Thyroid gland (tissue), 4 donors: ENCODE results near the gene PAFAH1B1. TPM values are rescaled to one million over a fixed set of nuclear protein-coding genes. Genes with fewer than 3 reads are reported as not detected.
A peak's percentile ranks its signal among the peaks of the same experiment; 100 is the strongest.
"Not testable (repeated sequence)": the region's sequence is repeated elsewhere in the genome, so short reads cannot be mapped to it uniquely, and the experiment has no call there.

Experiments used
- DNase-seq, 2 donors: peaks; one replicate each; pipeline ENCODE4 v3.0.0-alpha.2; 2019
- H3K27ac ChIP-seq, 3 donors: fragments of 200-600 bp; sonication (generic); 1 replicate in 2 of 3; 2 replicates in 1 of 3; pipeline ENCODE4 v1.5.1; 2016 to 2019; ENCODE audit warnings: mild to moderate bottlenecking in 1 of 3, moderate library complexity in 1 of 3
- H3K27me3 ChIP-seq: fragments of 200-600 bp; sonication (generic); one replicate; pipeline ENCODE4 v1.5.1; 2019
- H3K36me3 ChIP-seq, 2 donors: fragments of 200-600 bp; sonication (generic); one replicate each; pipeline ENCODE4 v1.5.1; 2016 to 2019
- H3K4me1 ChIP-seq, 2 donors: fragments of 200-600 bp; sonication (generic); one replicate each; pipeline ENCODE4 v1.5.1; 2017 to 2019
- H3K4me3 ChIP-seq, 3 donors: fragments of 200-600 bp; sonication (generic); replicated peaks in 1 of 3; 1 replicate in 2 of 3; 2 replicates in 1 of 3; pipeline ENCODE4 v1.5.1; 2016; ENCODE audit warnings: mild to moderate bottlenecking in 1 of 3
- H3K9me3 ChIP-seq: fragments of 200-600 bp; sonication (generic); one replicate; pipeline ENCODE4 v1.5.1; 2017
- CTCF ChIP-seq, 6 experiments: fragments of 200-600 bp in 3 of 6; fragments of 450-650 bp in 3 of 6; sonication (generic) in 3 of 6; IDR thresholded peaks; one replicate each; pipeline ENCODE4 v1.5.1; 2016 to 2019; ENCODE audit warnings: antibody characterized with exemption in 6 of 6, mild to moderate bottlenecking in 2 of 6, inconsistent platforms in 1 of 6, moderate library complexity in 1 of 6
- POLR2A ChIP-seq, 2 donors: fragments of 450-650 bp; IDR thresholded peaks; one replicate each; pipeline ENCODE4 v1.6.1; 2017; ENCODE audit warnings: antibody characterized with exemption in 2 of 2, mild to moderate bottlenecking in 2 of 2, moderate library complexity in 1 of 2
- WGBS, 2 donors: methylation state at CpG; one replicate each; pipeline ENCODE4 v1.1.5; 2017; 5-methylcytosine and 5-hydroxymethylcytosine counted together
- intact Hi-C: fragments of 100-400 bp; cut with DNase I; formaldehyde crosslinking; loops from one replicate; pipeline ENCODE4 v1.15.1; 2023
- total RNA-seq, 4 donors: library from RNA; depleted of rRNA; stranded (reverse); fragments of >200 nt; gene quantifications; one replicate each; pipeline ENCODE4 v1.2.3, GENCODE V29; 2016

PAFAH1B1 gene
- total RNA-seq, 4 donors from 2014 or later = 102 to 184 (median 109) TPM

- TF ChIP-seq CTCF (IDR thresholded peaks at IDR 0.05) (no peak), POLR2A (IDR thresholded peaks at IDR 0.05) (no peak)
- no peak overlapping the region for H3K27ac ChIP-seq
- H3K4me1 ChIP-seq = peaks cover 7 to 9% of the 10 kb centered on the region in 2 donors
- no peak for DNase-seq
- H3K27me3 ChIP-seq = no peaks in the 10 kb centered on the region
- intact Hi-C loops = loop anchor here (10.0 kb wide), 1 partner anchor 100 kb away; the partner anchor contains the start of gene PAFAH1B1
- no peak overlapping the region for H3K4me3 ChIP-seq
- 89 to 92% methylated on average over 29 to 40 of the region's 42 CpGs for WGBS, 2 donors
- no peaks in the 10 kb centered on the region for H3K9me3 ChIP-seq
- peaks cover 51 to 62% of the 10 kb centered on the region in 2 donors for H3K36me3 ChIP-seq
Observed at GRCh38 chr17:2694381-2695242, 101.2 kb downstream of the PAFAH1B1 start.

- DNase-seq = peak in 1 of 2 donors; percentile 2
- TF ChIP-seq POLR2A (IDR thresholded peaks at IDR 0.05) (no peak), CTCF (IDR thresholded peaks at IDR 0.05) (no peak)
- intact Hi-C loops = loop anchor here (10.0 kb wide), 1 partner anchor 101 kb away; the partner anchor contains the start of gene PAFAH1B1
- peaks cover 0 to 1% of the 10 kb centered on the region in 2 donors for H3K4me1 ChIP-seq
- no peaks in the 10 kb centered on the region for H3K9me3 ChIP-seq
- H3K27me3 ChIP-seq = no peaks in the 10 kb centered on the region
- no peak overlapping the region for H3K27ac ChIP-seq
- WGBS, 2 donors = 94 to 96% methylated on average over 17 to 27 of the region's 28 CpGs
- peaks cover 58 to 63% of the 10 kb centered on the region in 2 donors for H3K36me3 ChIP-seq
- no peak overlapping the region for H3K4me3 ChIP-seq
Observed at GRCh38 chr17:2695243-2695960, 101.9 kb downstream of the PAFAH1B1 start.

DNA sequence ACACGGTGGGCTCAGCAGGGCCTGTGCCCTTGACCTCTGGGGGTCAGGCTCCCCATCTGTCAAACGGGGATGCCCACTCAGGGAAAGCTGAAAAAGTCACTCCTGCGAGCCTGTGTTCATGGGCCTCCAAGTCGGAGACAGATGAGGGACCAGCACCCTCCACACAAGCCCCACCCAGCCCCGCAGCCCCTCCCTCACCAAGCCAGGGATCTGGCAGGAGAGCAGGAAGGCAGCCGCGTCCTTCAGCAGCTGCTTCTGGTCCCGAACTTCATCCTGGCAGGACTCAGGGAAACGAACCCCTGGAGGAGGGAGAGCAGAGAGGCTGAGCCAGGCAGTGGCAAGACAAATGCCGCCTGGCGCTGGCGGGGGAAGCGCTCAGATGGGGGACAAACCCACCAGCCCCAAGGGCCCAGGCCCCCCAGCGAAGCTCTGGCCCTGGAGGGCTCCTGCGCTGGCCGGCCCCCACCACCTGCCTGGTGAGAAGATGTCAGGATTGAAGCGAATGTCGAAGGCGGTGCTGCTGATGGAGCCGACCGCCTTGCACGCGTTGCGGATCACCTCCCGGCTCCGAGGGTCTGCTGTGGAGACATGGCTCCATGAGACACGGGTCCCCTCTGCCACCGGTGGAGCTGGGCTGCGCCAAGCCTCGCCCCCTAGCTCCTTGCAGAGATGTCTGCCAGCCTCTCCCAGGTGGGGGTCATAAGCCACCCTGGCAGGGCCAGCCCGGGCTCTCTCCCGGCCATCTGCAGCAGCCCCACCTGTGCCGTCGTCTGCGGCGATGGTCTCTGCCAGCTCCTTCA is 102.7 kb downstream of the PAFAH1B1 start:
- 95 to 96% methylated on average over 30 to 35 of the region's 36 CpGs for WGBS, 2 donors

GRCh38 chr17:2697611-2698162 is 104.2 kb downstream of the PAFAH1B1 start:
- Histone ChIP-seq H3K4me1 (no peaks in the 10 kb centered on the region), H3K9me3 (no peaks in the 10 kb centered on the region), H3K27me3 (no peaks in the 10 kb centered on the region), H3K27ac (no peak overlapping the region), H3K4me3 (no peak overlapping the region), H3K36me3 (peaks cover 67 to 74% of the 10 kb centered on the region in 2 donors)
- TF ChIP-seq CTCF (IDR thresholded peaks at IDR 0.05) = no peak
- TF ChIP-seq POLR2A (IDR thresholded peaks at IDR 0.05) = no peak
- 93 to 97% methylated on average over 25 to 31 of the region's 40 CpGs for WGBS, 2 donors
- intact Hi-C loops = loop anchor here (10.0 kb wide), 1 partner anchor 103 kb away; the partner anchor contains the start of gene PAFAH1B1
- peak in 1 of 2 donors; percentile 3 for DNase-seq

More for the DNA sequence above, 102.7 kb downstream of the PAFAH1B1 start:
- no peaks in the 10 kb centered on the region for H3K4me1 ChIP-seq
- H3K9me3 ChIP-seq = no peaks in the 10 kb centered on the region
- intact Hi-C loops = loop anchor here (10.0 kb wide), 1 partner anchor 101 kb away; the partner anchor contains the start of gene PAFAH1B1
- no peak for TF ChIP-seq POLR2A (IDR thresholded peaks at IDR 0.05)
- TF ChIP-seq CTCF (IDR thresholded peaks at IDR 0.05) = no peak
- no peak overlapping the region for H3K27ac ChIP-seq
- no peaks in the 10 kb centered on the region for H3K27me3 ChIP-seq
- peaks cover 65 to 66% of the 10 kb centered on the region in 2 donors for H3K36me3 ChIP-seq
- H3K4me3 ChIP-seq = no peak overlapping the region
- peak in 1 of 2 donors; percentile 1 for DNase-seq

- peaks cover 68 to 70% of the 10 kb centered on the region in 2 donors for H3K36me3 ChIP-seq
- intact Hi-C loops = loop anchor here (10.0 kb wide), 1 partner anchor 105 kb away; the partner anchor contains the start of gene PAFAH1B1
- H3K4me1 ChIP-seq, H3K4me3 ChIP-seq, H3K27me3 ChIP-seq, H3K9me3 ChIP-seq, H3K27ac ChIP-seq: not testable (repeated sequence)
- 89 to 90% methylated on average over 18 of the region's 18 CpGs for WGBS, 2 donors
- peak in 1 of 2 donors; percentile 1 for DNase-seq
Observed at GRCh38 chr17:2699216-2699805, 105.9 kb downstream of the PAFAH1B1 start.
